Activated B cell treated with CpG ODN at 0.5 μM for 24 hours (primary cell): ENCODE results near the gene MYO16. TPM values are rescaled to one million over a fixed set of nuclear protein-coding genes. Genes with fewer than 3 reads are reported as not detected.

Experiments used
- ATAC-seq: fragments of 200-7000 bp; cut with Tn5 transposase; one replicate; pipeline ENCODE4 v1.10.0; 2021; ENCODE audit warnings: low read depth, mild to moderate bottlenecking, moderate library complexity
- CTCF ChIA-PET: fragments of 350-600 bp; sonication (Branson Sonifier 250); formaldehyde crosslinking; loops from one replicate; lab custom pipeline; 2021; ENCODE audit warnings: antibody characterized with exemption; lab: Charles Lee
- POLR2A ChIA-PET: fragments of 350-600 bp; sonication (Branson Sonifier 250); formaldehyde crosslinking; loops from one replicate; lab custom pipeline; 2021; ENCODE audit warnings: antibody characterized with exemption; lab: Charles Lee
- DNase-seq: peaks from one replicate; pipeline ENCODE4 v3.0.0; 2022
- H3K27ac Mint-ChIP-seq: one replicate; pipeline ENCODE4 v1.8.0; 2020; ENCODE audit warnings: mixed read lengths
- H3K27me3 Mint-ChIP-seq: one replicate; pipeline ENCODE4 v1.8.0; 2021; ENCODE audit warnings: mixed read lengths
- H3K36me3 Mint-ChIP-seq: one replicate; pipeline ENCODE4 v1.8.0; 2021; ENCODE audit warnings: low read depth, mixed read lengths
- H3K4me1 Mint-ChIP-seq: one replicate; pipeline ENCODE4 v1.8.0; 2021; ENCODE audit warnings: mixed read lengths
- H3K4me3 Mint-ChIP-seq: one replicate; pipeline ENCODE4 v1.8.0; 2020; ENCODE audit warnings: mild to moderate bottlenecking, mixed read lengths
- H3K9me3 Mint-ChIP-seq: one replicate; pipeline ENCODE4 v1.8.0; 2020; ENCODE audit warnings: mixed read lengths
- intact Hi-C: fragments of 100-400 bp; cut with micrococcal nuclease; formaldehyde crosslinking; loops from one replicate; pipeline ENCODE4 v1.15.1; 2024
- total RNA-seq: library from RNA; stranded (reverse); gene quantifications from 2 replicates; pipeline ENCODE4 v1.2.3, GENCODE V29; 2022
- TF ChIP-seq, protein P1 (sequence below): fragments of 200-600 bp; IDR thresholded peaks from one replicate; pipeline ENCODE4 v1.8.0; 2022; ENCODE audit warnings: antibody characterized with exemption, mild to moderate bottlenecking

MYO16 gene
- total RNA-seq, 1 donor from 2014 or later, result not detected

DNA sequence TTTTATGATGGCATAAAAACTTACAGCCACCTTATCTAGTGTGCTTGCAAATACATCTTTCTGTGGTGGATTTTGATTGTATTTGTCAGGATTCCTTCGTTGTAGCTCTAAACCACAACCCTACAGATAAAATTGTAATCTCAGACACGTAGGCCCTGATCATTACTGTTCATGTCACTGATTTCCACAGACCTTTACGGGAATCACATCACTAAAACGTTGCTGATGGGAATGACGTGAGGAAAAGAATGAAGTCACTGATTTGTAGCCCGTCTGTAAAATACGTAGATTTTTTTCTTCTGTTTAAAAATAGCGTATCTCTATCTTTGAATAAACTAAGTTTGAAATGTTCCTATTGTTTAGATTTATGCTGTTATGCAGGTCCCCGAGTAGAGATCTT lies 399.2 kb downstream of the MYO16 start:
- Mint-ChIP-seq H3K4me3 (no peak overlapping the region), H3K4me1 (no peaks in the 10 kb centered on the region), H3K27ac (no peak overlapping the region), H3K9me3 (no peaks in the 10 kb centered on the region), H3K27me3 (no peaks in the 10 kb centered on the region), H3K36me3 (no peaks in the 10 kb centered on the region)
- DNase-seq (no peak), ATAC-seq (no peak)
- TF ChIP-seq, protein P1, sequence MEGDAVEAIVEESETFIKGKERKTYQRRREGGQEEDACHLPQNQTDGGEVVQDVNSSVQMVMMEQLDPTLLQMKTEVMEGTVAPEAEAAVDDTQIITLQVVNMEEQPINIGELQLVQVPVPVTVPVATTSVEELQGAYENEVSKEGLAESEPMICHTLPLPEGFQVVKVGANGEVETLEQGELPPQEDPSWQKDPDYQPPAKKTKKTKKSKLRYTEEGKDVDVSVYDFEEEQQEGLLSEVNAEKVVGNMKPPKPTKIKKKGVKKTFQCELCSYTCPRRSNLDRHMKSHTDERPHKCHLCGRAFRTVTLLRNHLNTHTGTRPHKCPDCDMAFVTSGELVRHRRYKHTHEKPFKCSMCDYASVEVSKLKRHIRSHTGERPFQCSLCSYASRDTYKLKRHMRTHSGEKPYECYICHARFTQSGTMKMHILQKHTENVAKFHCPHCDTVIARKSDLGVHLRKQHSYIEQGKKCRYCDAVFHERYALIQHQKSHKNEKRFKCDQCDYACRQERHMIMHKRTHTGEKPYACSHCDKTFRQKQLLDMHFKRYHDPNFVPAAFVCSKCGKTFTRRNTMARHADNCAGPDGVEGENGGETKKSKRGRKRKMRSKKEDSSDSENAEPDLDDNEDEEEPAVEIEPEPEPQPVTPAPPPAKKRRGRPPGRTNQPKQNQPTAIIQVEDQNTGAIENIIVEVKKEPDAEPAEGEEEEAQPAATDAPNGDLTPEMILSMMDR, result no peak
- intact Hi-C loops, result no loop called here
- ChIA-PET CTCF (no interaction called here), POLR2A (no interaction called here)

DNA sequence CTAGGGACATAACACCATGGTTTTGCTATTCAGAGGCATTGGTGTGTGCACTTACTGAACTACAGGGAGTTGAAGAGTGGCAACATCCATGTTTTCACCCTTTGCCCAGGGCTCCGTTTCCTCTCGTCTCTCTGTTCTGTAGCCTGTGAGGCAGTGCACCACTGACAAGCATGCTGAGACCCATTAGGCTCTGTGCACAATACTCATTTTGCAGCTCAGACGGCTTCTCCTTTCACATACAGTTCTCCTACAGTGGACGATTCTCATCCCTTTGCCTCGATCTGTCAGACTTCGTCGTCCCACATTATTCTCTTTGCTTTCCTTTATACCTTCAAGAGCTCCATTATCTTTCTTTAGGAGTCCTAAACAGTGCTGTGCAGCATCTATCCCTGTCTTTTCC lies 403.7 kb downstream of the MYO16 start:
- CTCF ChIA-PET, result no interaction called here
- Mint-ChIP-seq H3K4me3 (no peak overlapping the region), H3K4me1 (no peaks in the 10 kb centered on the region), H3K9me3 (no peaks in the 10 kb centered on the region), H3K36me3 (no peaks in the 10 kb centered on the region), H3K27ac (no peak overlapping the region), H3K27me3 (no peaks in the 10 kb centered on the region)
- TF ChIP-seq, protein P1, result no peak
- ATAC-seq (no peak), DNase-seq (no peak)
- POLR2A ChIA-PET, result no interaction called here
- intact Hi-C loops, result no loop called here

DNA sequence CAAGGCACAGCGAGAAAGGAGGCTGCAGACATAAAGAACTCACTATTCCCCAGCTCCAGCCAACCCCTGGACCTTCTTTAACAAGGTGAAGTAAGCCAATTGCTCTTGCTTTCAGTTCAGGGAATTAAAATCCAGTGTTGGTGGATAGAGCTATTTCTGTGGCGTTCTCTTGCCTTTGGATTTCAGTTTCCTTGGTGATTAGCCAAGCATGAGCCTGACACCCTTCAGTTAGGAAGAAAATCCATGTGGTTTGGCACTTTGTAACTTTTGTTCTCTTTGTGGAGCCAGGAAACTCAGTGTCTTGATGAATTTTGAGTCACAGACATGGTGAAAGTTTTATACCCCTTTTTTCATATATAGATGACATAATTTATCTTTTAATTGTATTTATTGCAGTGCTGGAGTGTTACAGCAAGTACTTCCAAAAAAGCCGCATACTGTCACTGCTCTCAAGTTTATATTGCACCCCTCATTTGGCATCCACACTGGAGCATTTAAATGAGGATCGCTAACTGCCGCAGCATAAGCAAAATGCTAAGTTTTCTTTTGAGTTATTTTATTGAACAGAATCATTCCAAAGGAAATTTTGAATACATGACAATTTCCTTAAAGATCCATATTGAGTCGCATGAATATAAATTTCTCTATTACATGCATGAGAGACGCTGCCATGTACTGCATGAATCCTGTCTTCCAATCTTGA lies 406.8 kb downstream of the MYO16 start:
- ATAC-seq, result no peak
- ChIA-PET POLR2A (no interaction called here), CTCF (no interaction called here)
- Mint-ChIP-seq H3K4me1 (no peaks in the 10 kb centered on the region), H3K9me3 (no peaks in the 10 kb centered on the region), H3K27ac (no peak overlapping the region), H3K27me3 (no peaks in the 10 kb centered on the region), H3K4me3 (no peak overlapping the region), H3K36me3 (no peaks in the 10 kb centered on the region)
- intact Hi-C loops, result no loop called here
- TF ChIP-seq, protein P1, result no peak
- DNase-seq, result no peak

DNA sequence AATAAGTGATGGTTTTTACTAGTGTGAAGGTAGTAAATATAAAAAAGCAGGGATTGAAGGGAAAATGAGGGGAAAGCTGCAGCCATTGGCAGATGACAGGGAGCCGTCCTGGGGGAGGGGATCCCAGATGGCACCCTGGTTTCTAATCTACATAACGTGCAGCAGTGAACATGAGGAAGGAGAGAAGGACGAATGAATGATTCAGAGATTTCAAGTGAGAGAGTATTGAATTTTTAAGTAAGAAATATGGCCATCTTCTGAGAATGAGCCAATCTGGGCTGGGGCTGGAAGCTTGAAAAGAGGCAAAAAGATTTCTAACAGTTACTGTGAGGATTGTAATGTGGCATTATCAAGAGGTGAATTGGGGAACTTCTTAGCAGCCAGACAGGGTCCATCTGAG lies 414.2 kb downstream of the MYO16 start:
- no peaks in the 10 kb centered on the region for H3K4me1 Mint-ChIP-seq
- ATAC-seq, result no peak
- CTCF ChIA-PET, result no interaction called here
- intact Hi-C loops, result no loop called here
- DNase-seq, result no peak
- H3K27ac Mint-ChIP-seq, result no peak overlapping the region
- POLR2A ChIA-PET, result no interaction called here
- TF ChIP-seq, protein P1, result no peak
- H3K36me3 Mint-ChIP-seq, result no peaks in the 10 kb centered on the region
- no peaks in the 10 kb centered on the region for H3K27me3 Mint-ChIP-seq
- H3K4me3 Mint-ChIP-seq, result no peak overlapping the region
- H3K9me3 Mint-ChIP-seq, result no peaks in the 10 kb centered on the region

DNA sequence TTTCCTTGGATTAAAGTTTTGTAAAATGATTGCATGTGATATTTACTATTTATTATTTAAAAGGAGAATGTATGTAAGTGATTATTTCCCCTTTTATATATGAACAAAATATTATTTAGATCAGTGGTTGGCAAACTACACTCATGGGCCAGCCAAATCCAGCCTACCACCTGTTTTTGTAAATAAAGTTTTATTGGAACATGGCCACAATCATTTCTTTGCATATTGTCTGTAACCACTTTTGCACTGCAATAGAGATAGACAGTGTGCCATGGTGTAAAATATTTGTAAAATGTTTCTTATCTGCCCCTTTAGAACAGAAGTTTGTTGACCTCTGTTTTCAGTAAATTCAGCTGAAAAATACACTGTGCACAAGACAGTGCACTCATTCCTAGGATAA lies 426.4 kb downstream of the MYO16 start:
- intact Hi-C loops, result no loop called here
- Mint-ChIP-seq H3K4me3 (no peak overlapping the region), H3K9me3 (no peaks in the 10 kb centered on the region), H3K36me3 (no peaks in the 10 kb centered on the region), H3K4me1 (no peaks in the 10 kb centered on the region), H3K27ac (no peak overlapping the region), H3K27me3 (no peaks in the 10 kb centered on the region)
- ChIA-PET POLR2A (no interaction called here), CTCF (no interaction called here)
- DNase-seq (no peak), ATAC-seq (no peak)
- TF ChIP-seq, protein P1, result no peak
